ENCODE measurements around the gene KCNN3. TPM values are rescaled to one million over a fixed set of nuclear protein-coding genes. Genes with fewer than 3 reads are reported as not detected.

Gene KCNN3
- total RNA-seq, 6 donors from 2014 or later, result 2.7 to 6.6 (median 3.7) TPM

DNA sequence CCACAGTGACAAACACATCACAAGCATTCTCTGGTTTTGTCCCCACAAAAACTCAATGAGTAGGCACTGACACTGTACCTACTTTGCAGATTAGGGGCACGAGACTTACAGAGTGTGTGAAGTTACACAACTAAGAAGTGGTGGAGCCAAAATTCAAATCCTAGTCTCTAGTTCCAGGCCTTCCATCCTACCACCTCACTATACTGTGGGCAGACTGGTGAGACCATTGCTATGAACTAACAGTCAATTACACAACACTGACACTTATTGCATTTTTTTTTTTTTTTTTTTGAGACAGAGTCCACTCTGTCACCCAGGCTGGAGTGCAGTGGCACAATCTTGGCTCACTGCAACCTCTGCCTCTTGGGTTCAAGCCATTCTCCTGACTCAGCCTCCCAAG lies 71.4 kb downstream of the KCNN3 start:
- Histone ChIP-seq H3K27ac (no peak overlapping the region), H3K4me1 (no peaks in the 10 kb centered on the region), H3K27me3 (no peaks in the 10 kb centered on the region), H3K36me3 (no peaks in the 10 kb centered on the region), H3K4me3 (no peak overlapping the region), H3K9me3 (no peaks in the 10 kb centered on the region)
- no peak for TF ChIP-seq EP300 (IDR thresholded peaks at IDR 0.05)
- TF ChIP-seq POLR2A (IDR thresholded peaks at IDR 0.05), result no peak
- TF ChIP-seq POLR2AphosphoS5 (IDR thresholded peaks at IDR 0.05), result no peak
- TF ChIP-seq, protein P1, sequence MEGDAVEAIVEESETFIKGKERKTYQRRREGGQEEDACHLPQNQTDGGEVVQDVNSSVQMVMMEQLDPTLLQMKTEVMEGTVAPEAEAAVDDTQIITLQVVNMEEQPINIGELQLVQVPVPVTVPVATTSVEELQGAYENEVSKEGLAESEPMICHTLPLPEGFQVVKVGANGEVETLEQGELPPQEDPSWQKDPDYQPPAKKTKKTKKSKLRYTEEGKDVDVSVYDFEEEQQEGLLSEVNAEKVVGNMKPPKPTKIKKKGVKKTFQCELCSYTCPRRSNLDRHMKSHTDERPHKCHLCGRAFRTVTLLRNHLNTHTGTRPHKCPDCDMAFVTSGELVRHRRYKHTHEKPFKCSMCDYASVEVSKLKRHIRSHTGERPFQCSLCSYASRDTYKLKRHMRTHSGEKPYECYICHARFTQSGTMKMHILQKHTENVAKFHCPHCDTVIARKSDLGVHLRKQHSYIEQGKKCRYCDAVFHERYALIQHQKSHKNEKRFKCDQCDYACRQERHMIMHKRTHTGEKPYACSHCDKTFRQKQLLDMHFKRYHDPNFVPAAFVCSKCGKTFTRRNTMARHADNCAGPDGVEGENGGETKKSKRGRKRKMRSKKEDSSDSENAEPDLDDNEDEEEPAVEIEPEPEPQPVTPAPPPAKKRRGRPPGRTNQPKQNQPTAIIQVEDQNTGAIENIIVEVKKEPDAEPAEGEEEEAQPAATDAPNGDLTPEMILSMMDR (IDR thresholded peaks at IDR 0.05), result no peak
- ATAC-seq (ENCODE audit: low FRiP score in 2 of 2) (no peak), DNase-seq (no peak)
- WGBS, 2 donors, result 72 to 83% methylated on average over 1 of the region's 1 CpG

GRCh38 chr1:154797175-154797574 lies 72.9 kb downstream of the KCNN3 start:
- H3K36me3 ChIP-seq, result no peaks in the 10 kb centered on the region
- no peak for DNase-seq
- no peak for TF ChIP-seq EP300 (IDR thresholded peaks at IDR 0.05)
- TF ChIP-seq, protein P1 (IDR thresholded peaks at IDR 0.05), result no peak
- no peak for TF ChIP-seq POLR2AphosphoS5 (IDR thresholded peaks at IDR 0.05)
- TF ChIP-seq POLR2A (IDR thresholded peaks at IDR 0.05), result no peak
- WGBS, 2 donors, result 83 to 91% methylated on average over 6 of the region's 6 CpGs
- no peak for ATAC-seq (ENCODE audit: low FRiP score in 2 of 2)
- H3K27me3 ChIP-seq, result no peaks in the 10 kb centered on the region
- H3K4me3 ChIP-seq, result no peak overlapping the region
- no peaks in the 10 kb centered on the region for H3K4me1 ChIP-seq
- H3K9me3 ChIP-seq, result no peaks in the 10 kb centered on the region
- H3K27ac ChIP-seq, result no peak overlapping the region

DNA sequence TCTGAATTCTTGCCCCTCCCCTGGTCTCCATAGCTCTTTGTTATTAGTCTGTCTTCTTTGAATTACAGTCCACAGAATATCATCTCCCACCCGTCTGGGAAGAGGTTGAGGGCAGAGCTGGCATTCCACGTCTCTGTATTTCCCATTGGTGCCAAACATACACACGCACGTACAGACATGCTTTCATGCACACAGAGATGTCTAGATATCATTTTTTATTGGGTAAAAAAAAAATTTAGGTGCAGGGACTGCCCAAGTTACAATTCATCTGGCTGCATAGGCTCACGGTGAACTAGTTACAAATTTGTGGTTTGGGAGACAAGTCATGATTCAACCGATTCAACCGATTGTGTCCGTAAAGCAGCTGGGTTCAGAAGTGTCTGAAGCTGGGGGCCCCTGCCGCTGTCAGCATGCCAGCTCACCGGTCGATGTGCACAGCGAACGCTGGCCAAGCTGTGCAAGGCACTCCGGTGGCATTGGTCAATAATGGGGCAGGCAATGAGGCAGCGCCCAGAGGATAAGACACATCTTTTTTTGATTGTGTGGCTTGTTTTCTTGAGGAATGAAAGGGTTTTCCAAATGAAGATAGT lies 73.7 kb downstream of the KCNN3 start:
- DNase-seq, result no peak
- no peaks in the 10 kb centered on the region for H3K27me3 ChIP-seq
- 73 to 75% methylated on average over 15 of the region's 15 CpGs for WGBS, 2 donors
- no peaks in the 10 kb centered on the region for H3K36me3 ChIP-seq
- H3K4me3 ChIP-seq, result no peak overlapping the region
- H3K4me1 ChIP-seq, result no peaks in the 10 kb centered on the region
- ATAC-seq (ENCODE audit: low FRiP score in 2 of 2), result no peak
- no peak overlapping the region for H3K27ac ChIP-seq
- H3K9me3 ChIP-seq, result no peaks in the 10 kb centered on the region
- TF ChIP-seq, protein P1 (IDR thresholded peaks at IDR 0.05), result no peak
- TF ChIP-seq POLR2AphosphoS5 (IDR thresholded peaks at IDR 0.05) (no peak), EP300 (IDR thresholded peaks at IDR 0.05) (no peak), POLR2A (IDR thresholded peaks at IDR 0.05) (no peak)

DNA sequence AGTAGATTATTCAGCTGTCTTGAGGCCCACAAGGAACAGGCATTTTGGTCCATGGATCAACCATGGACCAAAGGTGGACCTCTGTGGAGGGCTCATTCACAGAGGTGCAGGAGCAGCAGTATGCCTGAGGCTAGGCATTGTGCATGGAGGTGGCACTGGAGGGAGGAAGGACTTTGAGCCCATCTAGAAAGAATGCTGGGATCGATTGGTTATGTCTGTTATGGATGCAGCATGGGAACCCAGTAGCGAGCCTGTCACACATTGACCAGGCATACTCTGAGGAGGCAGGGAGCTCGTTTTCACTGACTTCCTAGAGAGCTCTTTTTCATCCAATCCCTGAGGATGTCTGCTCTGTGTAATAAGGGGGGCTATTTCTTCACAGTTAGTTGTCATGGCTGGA lies 75.5 kb downstream of the KCNN3 start:
- H3K27ac ChIP-seq, result no peak overlapping the region
- WGBS, 2 donors, result 84 to 85% methylated on average over 3 of the region's 3 CpGs
- no peaks in the 10 kb centered on the region for H3K9me3 ChIP-seq
- no peaks in the 10 kb centered on the region for H3K27me3 ChIP-seq
- no peaks in the 10 kb centered on the region for H3K36me3 ChIP-seq
- no peak overlapping the region for H3K4me3 ChIP-seq
- DNase-seq (no peak), ATAC-seq (ENCODE audit: low FRiP score in 2 of 2) (no peak)
- TF ChIP-seq EP300 (IDR thresholded peaks at IDR 0.05) (no peak), POLR2A (IDR thresholded peaks at IDR 0.05) (no peak), POLR2AphosphoS5 (IDR thresholded peaks at IDR 0.05) (no peak)
- TF ChIP-seq, protein P1 (IDR thresholded peaks at IDR 0.05), result no peak
- no peaks in the 10 kb centered on the region for H3K4me1 ChIP-seq

DNA sequence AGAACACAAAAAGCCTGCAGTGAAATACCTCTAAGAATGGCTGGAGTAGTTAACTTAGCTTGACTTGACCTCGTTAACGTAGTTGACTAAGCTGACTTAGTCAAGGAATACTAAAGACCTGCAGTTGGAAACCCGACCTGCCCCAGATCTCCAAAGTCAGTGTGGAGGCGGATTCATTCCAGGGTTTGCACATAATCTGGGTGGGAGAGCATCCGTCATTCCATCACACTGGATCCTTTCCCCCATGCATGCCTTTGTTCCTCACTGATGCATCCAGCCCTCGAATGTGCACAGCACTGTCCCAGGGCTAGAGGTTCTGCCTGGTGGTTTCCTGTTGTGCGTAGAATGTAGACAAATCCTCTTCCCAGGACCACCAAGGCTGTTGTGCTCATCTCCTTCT lies 76.4 kb downstream of the KCNN3 start:
- H3K27me3 ChIP-seq, result no peaks in the 10 kb centered on the region
- no peaks in the 10 kb centered on the region for H3K36me3 ChIP-seq
- ATAC-seq (ENCODE audit: low FRiP score in 2 of 2) (no peak), DNase-seq (no peak)
- 81 to 84% methylated on average over 7 of the region's 7 CpGs for WGBS, 2 donors
- H3K4me3 ChIP-seq, result no peak overlapping the region
- no peaks in the 10 kb centered on the region for H3K4me1 ChIP-seq
- H3K9me3 ChIP-seq, result no peaks in the 10 kb centered on the region
- H3K27ac ChIP-seq, result no peak overlapping the region
- TF ChIP-seq POLR2A (IDR thresholded peaks at IDR 0.05) (no peak), POLR2AphosphoS5 (IDR thresholded peaks at IDR 0.05) (no peak), EP300 (IDR thresholded peaks at IDR 0.05) (no peak)
- TF ChIP-seq, protein P1 (IDR thresholded peaks at IDR 0.05), result no peak
